GM21576 (cell line): ENCODE results near the gene SLK.

ENCODE experiments used
- ATAC-seq: cut with Tn5 transposase; IDR thresholded peaks from one replicate; pipeline ENCODE4 v1.9.1; 2021; ENCODE audit warnings: mild to moderate bottlenecking, moderate library complexity; ENCODE audit not compliant: unreplicated experiment

Gene SLK

GRCh38 chr10:103985726-103986125 lies 18.8 kb downstream of the SLK start:
- no peak for ATAC-seq

DNA sequence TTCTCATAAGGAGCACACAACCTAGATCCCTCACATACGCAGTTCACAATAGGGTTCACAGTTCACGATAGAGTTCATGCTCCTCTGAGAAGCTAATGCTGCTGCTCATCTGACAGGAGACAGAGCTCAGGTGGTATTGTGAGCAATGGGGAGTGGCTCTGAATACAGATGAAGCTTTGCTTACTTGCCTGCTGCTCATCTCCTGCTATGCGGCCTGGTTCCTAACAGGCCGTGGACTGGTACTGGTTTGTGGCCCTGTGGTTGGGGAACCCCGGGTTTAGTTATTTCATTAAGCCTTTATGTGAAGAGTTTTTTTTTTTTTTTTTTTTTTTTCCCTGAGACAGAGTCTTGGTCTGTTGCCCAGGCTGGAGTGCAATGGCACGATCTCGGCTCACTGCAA lies 19.4 kb downstream of the SLK start:
- no peak for ATAC-seq

DNA sequence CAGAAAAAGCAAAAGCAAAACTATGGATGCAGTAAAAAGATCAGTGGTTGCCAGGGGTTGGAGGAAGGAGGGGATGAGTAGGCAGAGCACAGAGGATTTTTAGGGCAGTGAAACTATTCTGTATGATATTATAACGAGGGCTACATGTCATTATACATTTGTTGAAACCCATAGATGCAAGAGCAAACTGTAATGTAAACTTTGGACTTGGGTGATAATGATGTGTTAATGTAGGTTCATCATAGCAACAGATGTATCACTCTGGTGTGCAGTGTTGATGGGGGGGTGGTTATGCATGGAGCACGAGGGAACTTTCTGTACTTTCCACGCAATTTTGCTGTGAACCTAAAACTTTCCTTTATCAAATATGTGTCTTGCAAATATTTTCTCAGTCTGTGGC lies 23.2 kb downstream of the SLK start:
- no peak for ATAC-seq

DNA sequence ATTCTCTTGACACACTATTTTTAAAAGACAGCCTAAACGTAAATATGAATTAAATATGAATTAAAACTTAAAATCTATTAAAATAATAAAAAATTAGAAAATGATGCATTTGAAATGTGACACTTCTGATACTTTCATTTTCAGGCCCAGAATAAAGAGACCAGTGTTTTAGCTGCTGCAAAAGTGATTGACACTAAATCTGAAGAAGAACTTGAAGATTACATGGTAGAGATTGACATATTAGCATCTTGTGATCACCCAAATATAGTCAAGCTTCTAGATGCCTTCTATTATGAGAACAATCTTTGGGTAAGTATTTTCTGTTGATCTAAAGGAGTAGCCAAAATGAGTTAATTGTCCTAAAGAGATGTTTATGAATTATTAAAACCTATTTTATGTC lies 23.6 kb downstream of the SLK start:
- ATAC-seq: no peak

DNA sequence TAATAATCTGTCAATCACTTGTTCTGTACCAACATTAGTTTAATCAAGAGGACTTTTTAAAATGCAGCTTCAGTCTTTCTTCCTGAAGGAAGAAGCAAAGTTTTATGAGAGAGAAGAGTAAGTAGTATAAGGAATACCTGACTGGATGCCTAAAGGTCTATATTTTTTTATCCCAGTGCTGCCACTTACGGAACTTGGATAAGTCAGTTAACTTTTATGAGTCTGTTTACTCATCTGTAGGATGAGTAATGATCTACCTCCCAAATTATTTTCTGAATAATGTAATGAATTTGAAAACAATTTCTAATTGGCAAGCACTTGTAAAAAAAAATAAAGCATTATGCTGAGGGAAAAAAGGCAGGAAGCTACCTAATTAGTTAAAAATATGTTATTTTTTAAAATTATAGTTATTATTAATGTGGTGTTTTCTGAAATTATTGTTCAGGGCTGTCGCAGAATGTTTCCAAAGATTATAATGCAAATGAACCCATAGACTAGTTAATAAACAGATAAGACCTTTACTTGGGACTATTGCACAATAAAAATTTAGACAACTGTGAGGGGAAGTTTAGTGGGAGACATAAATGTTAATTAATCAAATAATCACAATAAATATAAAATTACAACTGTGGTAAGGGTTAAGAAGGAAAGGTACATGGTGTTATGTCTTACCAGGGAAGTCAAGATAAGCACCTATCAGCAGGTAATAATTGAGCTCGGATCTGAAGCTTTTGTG lies 24.6 kb downstream of the SLK start:
- ATAC-seq: no peak

DNA sequence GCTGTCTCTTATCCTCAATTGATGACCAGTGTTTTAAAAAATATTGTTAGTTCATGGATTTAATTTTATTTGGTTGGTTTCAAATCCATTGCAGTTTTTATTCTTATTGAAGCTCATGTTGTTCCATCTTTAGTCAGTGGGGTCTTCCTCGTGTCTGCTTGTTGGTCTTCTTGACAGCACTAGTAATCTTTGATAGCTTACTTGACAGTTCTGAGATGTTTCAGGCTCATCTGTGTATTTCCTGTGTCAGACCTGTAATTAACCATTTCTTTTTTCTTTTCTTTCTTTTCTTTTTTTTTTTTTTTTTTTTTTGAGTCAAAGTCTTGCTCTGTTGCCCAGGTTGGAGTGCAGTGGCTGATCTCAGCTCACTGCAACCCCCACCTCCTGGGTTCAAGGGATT lies 28.2 kb downstream of the SLK start:
- ATAC-seq: no peak

DNA sequence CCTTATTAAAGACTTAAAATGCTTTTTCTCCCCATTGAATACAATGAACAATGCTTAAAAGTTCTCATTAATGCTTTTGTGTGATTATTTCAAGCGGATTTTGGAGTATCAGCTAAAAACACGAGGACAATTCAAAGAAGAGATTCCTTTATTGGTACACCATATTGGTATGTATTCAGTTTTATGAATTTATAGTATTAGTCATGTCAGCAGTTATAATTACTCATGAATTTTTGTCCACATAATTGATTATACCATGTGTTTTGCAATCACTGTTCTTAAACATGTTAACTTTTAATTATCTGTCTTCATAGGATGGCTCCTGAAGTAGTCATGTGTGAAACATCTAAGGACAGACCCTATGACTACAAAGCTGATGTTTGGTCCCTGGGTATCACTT lies 31.9 kb downstream of the SLK start:
- no peak for ATAC-seq

GRCh38 chr10:104002911-104003310 lies 36.0 kb downstream of the SLK start:
- no peak for ATAC-seq

GRCh38 chr10:104005172-104005863 lies 38.4 kb downstream of the SLK start:
- ATAC-seq: no peak

GRCh38 chr10:104011904-104012303 lies 45.0 kb downstream of the SLK start:
- no peak for ATAC-seq

- no peak for ATAC-seq
These were observed 46.5 kb downstream of the SLK start for GRCh38 chr10:104013489-104013888.

- ATAC-seq: no peak
These were observed 47.2 kb downstream of the SLK start for GRCh38 chr10:104014176-104014575.

GRCh38 chr10:104016661-104017060 lies 49.7 kb downstream of the SLK start:
- no peak for ATAC-seq

DNA sequence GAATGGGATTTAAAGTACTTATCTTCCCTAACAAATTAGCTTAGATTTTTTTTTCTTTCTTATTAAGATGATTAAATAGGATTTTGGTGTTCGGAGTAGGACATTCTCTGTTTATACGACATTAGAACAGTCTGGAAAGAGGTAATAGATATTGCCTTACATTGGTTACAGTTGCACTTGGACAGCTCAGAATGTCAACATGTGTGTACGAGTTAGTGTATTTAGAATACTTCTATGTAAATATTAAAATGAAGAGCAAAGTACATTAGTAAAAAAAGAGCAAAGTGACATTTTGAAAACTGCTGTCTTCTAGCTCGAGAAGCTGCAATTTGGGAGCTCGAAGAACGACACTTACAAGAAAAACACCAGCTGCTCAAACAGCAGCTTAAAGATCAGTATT lies 51.5 kb downstream of the SLK start:
- no peak for ATAC-seq

- ATAC-seq: no peak
These were observed 53.1 kb downstream of the SLK start for GRCh38 chr10:104020020-104020419.

DNA sequence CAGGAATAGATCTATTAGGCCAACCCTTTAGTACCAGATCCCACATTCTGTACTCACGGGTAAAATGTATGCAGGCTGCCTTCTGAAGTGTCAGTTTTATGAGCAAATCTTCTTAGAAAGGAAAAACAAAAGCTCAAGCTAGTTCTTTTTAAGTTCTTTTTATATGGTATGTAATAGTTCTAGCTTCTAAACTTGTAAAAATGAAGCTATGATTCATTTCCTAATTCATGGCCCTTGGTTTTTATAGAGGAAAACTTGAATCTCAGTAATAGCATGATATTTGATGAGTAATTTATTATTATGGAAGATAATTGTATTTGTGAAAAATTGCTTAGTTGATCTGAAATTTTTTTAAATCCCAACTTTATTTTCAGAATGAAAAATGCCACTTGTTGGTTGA lies 54.3 kb downstream of the SLK start:
- no peak for ATAC-seq

GRCh38 chr10:104022026-104022425 lies 55.1 kb downstream of the SLK start:
- ATAC-seq: no peak

- ATAC-seq: no peak
These were observed 58.6 kb downstream of the SLK start for GRCh38 chr10:104025524-104025923.

GRCh38 chr10:104026762-104027161 lies 59.8 kb downstream of the SLK start:
- ATAC-seq: no peak

DNA sequence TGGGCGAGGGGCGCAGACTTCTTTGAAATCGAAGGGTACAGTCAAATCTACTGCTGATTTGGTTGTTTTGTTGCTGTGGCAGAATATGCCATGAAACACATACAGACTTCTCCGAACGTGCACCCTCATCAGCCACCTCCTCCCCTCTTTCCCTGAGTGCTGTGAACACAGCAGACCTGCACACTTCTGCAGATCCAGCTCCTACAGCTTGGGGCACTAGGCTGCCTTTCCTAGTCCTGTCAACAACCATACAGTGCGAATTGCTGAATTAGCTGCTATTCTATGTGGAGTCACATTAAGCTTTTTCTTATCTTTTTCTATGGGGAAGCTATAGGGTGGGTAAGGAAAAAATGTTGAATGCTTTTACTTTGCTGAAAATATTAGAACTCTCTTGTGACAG lies 61.2 kb downstream of the SLK start:
- ATAC-seq: no peak

DNA sequence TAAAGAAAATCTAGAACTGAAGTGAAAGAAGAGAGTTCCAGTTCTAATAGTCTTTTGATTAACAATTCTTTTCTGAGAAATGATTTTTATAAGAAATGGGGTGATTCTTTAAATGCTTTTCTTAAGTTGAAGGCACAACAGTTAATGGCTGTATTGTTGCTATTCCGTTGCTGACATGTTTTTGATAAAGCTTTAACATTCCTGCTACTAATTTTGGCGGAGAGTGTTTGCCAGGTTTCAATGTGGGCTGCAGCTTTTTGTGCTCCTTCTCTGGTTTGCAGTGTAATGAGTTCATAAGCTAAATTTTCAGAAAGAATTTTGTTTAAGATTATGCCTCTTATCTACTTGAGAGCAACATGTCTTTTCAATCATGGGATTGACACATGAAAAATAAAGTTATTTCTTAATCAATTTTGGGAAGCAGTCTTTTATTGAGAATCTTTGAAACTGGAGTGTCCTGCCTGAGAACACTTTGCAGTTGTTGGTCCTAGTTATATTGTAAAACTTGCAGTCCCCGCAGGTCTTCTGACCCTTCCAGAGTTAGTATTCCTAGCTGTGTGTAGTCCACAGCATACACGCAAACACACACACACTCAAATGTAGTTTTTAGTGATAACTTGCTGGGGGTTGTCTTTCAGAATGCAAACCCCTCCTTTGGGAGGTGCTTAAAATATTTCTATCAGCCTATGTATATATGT lies 62.0 kb downstream of the SLK start:
- no peak for ATAC-seq

DNA sequence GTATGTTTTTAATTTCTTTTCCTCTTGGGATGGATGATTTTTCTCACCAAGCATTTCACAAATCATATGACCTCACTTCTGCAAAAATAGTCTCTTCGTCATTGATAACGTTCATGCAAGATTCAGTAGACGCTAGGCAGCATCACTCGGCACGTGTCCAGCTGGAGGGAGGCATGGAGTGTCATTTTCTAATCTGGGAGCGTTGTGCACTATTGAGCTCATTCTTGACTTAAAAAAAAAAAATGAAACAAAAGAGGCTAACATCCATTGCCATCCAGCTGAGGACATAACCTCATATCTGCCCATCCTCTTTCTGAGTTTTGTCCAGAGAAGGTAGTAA lies 62.6 kb downstream of the SLK start:
- ATAC-seq: no peak
